Duodenal mucosa (tissue), 2 donors: ENCODE measurements around the gene SYNDIG1L.

Source experiments
- H3K27ac ChIP-seq: one replicate; pipeline ENCODE4 v1.7.0; 2013; ENCODE audit warnings: low read depth, low read length
- H3K27me3 ChIP-seq, 2 donors: one replicate each; pipeline ENCODE4 v1.7.0; 2013; ENCODE audit warnings: low read length in 2 of 2, control low read depth in 1 of 2; ENCODE audit not compliant: insufficient read depth in 2 of 2, control insufficient read depth in 1 of 2
- H3K36me3 ChIP-seq, 2 donors: one replicate each; pipeline ENCODE4 v1.7.0; 2013; ENCODE audit warnings: low read length in 2 of 2, control low read depth in 1 of 2; ENCODE audit not compliant: insufficient read depth in 2 of 2, control insufficient read depth in 1 of 2
- H3K4me1 ChIP-seq, 2 donors: one replicate each; pipeline ENCODE4 v1.7.0; 2013; ENCODE audit warnings: low read length in 2 of 2, control low read depth in 1 of 2; ENCODE audit not compliant: insufficient read depth in 2 of 2, control insufficient read depth in 1 of 2
- H3K4me3 ChIP-seq, 2 donors: one replicate each; pipeline ENCODE4 v1.7.0; 2013; ENCODE audit warnings: low read length in 2 of 2, low read depth in 1 of 2
- H3K9ac ChIP-seq, 2 donors: one replicate each; pipeline ENCODE4 v1.7.0; 2013; ENCODE audit warnings: low read length in 2 of 2, low read depth in 1 of 2
- H3K9me3 ChIP-seq, 2 donors: one replicate each; pipeline ENCODE4 v1.7.0; 2013; ENCODE audit warnings: low read length in 2 of 2, control low read depth in 1 of 2; ENCODE audit not compliant: control insufficient read depth in 1 of 2

SYNDIG1L gene

DNA sequence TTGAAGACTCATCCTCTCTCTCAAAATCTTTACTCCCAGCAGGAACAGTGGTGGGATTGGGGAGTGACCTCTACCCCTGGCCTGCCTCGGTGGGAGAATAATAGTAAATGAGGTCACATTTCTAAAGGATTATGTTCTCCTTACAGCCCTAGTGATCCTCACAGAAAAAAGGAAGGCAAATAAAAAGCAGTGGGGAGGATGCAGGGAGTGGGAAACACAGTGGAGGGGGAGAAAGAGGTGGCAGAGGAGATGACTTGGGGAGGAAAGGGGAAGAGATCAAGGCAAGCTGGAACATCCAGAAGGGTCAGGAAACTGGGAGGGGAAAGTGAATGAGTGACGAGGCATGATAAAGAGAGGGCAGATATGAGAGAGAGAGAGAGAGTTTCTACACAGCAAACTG, 8.3 kb upstream of the SYNDIG1L start:
- no peaks in the 10 kb centered on the region for H3K36me3 ChIP-seq
- no peak overlapping the region for H3K4me3 ChIP-seq
- no peak overlapping the region for H3K9ac ChIP-seq
- H3K27ac ChIP-seq: no peak overlapping the region
- no peaks in the 10 kb centered on the region for H3K9me3 ChIP-seq
- no peaks in the 10 kb centered on the region for H3K4me1 ChIP-seq
- peaks cover 0 to 6% of the 10 kb centered on the region in 2 donors for H3K27me3 ChIP-seq

DNA sequence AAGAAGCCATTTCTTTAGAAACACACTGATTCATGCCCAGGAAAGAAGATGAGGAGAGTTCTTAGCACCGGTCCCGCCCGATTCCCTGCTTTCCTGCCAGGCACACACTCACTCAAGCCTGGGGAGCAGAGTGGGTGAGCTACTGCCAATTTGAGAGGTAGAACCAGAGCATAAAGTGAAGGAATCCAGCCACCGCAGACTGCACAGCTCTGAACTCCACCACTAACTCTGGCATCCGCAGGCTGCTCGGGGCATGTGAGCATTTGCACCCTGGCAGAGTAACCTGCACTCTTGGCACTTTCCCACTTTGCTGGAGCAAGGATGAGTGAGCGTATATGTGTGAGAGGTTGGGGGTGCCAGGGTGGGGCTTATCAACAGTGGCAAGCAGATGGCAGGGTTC, 4.0 kb upstream of the SYNDIG1L start:
- H3K27ac ChIP-seq: no peak overlapping the region
- no peaks in the 10 kb centered on the region for H3K4me1 ChIP-seq
- H3K9me3 ChIP-seq: no peaks in the 10 kb centered on the region
- H3K4me3 ChIP-seq: no peak overlapping the region
- H3K9ac ChIP-seq: no peak overlapping the region
- H3K27me3 ChIP-seq: peaks cover 13 to 18% of the 10 kb centered on the region in 2 donors
- no peaks in the 10 kb centered on the region for H3K36me3 ChIP-seq

DNA sequence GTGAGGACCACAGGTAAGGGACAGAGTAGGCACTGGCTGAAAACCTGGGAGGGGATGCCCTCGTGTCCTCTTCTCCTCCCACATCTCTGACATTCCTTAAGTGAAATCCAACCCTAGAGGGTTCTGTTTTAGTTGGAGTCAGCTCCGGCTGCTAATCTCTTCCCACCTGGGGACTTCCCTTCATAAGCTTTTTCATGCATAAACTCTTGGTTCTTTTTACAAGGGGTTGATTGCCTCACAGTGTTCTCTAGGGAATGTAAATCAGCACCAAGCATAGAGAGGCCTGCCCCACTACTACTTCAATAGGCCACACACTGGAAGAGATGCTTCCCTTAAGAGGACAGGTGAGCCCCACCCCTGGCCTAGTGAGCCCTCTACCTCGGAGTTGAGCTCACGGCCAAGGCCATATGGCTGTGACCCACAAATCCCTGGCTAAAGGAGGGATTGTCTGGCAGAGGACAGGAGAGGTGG, 3.2 kb upstream of the SYNDIG1L start:
- no peaks in the 10 kb centered on the region for H3K9me3 ChIP-seq
- H3K4me1 ChIP-seq: no peaks in the 10 kb centered on the region
- no peak overlapping the region for H3K27ac ChIP-seq
- H3K4me3 ChIP-seq: no peak overlapping the region
- no peak overlapping the region for H3K9ac ChIP-seq
- peaks cover 18 to 22% of the 10 kb centered on the region in 2 donors for H3K27me3 ChIP-seq
- H3K36me3 ChIP-seq: no peaks in the 10 kb centered on the region

- Histone ChIP-seq H3K27me3 (peaks cover 18 to 22% of the 10 kb centered on the region in 2 donors), H3K4me1 (no peaks in the 10 kb centered on the region), H3K27ac (no peak overlapping the region), H3K36me3 (no peaks in the 10 kb centered on the region), H3K9ac (no peak overlapping the region), H3K4me3 (no peak overlapping the region), H3K9me3 (no peaks in the 10 kb centered on the region)
These were observed 1.6 kb upstream of the SYNDIG1L start for GRCh38 chr14:74427651-74428050.

DNA sequence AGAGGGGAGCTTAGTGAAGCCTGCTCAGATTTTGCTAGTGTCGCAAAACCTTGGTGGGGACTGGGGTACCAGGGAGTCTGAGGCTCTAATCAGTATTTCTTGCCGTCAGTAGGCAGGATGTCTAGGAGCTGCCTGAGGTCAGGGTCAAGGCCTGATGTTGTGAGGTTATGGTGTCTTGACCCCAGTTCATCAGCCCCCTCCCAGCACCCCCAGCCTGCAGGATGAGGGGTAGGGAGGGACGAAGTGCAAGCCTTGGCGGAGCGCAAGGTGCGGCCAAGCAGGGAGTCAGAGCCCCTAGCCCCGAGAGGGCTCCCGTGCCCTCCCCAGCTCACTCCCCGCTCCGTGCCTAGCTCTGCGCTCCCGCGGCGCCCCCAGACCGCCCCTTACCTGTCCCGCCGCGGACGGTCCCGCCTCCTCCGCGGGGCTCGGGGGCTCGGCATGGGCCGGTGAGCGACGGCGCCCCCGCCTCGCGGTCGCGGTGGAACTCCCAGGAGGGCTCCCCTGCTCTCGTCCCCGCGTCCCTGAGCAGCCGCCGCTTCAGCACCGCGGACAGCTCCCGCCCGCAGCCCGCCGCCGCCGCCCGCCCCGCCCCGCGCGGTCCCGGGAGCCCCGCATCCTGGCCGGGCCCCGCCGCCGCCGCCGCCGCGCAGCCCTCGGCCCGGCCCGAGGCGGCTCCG, 347 bp downstream of the SYNDIG1L start:
- no peaks in the 10 kb centered on the region for H3K36me3 ChIP-seq
- H3K27ac ChIP-seq: no peak overlapping the region
- H3K27me3 ChIP-seq: peaks cover 19 to 31% of the 10 kb centered on the region in 2 donors
- H3K9me3 ChIP-seq: no peaks in the 10 kb centered on the region
- no peak overlapping the region for H3K4me3 ChIP-seq
- H3K4me1 ChIP-seq: no peaks in the 10 kb centered on the region
- no peak overlapping the region for H3K9ac ChIP-seq

- Histone ChIP-seq H3K27me3 (peaks cover 20 to 33% of the 10 kb centered on the region in 2 donors), H3K9me3 (no peaks in the 10 kb centered on the region), H3K27ac (no peak overlapping the region), H3K4me3 (no peak overlapping the region), H3K4me1 (no peaks in the 10 kb centered on the region), H3K36me3 (no peaks in the 10 kb centered on the region), H3K9ac (no peak overlapping the region)
These were observed 1.4 kb downstream of the SYNDIG1L start for GRCh38 chr14:74424606-74425005.

DNA sequence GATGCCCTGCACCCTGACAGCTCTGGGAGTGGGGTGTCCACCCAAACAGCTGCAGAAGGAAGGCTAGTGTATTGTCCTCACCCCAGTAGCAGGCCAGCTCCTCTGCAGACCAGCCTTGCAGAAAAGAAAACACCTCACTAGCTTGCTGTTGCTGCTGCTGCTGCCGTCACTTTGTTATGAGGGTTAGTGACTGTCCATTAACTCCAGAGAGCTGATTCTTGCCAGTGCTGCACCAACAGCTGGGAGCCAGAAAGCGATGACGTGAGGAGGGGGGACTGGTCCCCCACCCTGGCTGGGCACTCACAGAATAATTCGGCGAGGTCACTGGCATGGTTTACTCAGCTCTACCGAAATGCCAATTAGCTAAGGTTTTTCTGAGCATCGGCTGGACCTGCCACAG, 2.8 kb downstream of the SYNDIG1L start:
- Histone ChIP-seq H3K36me3 (no peaks in the 10 kb centered on the region), H3K4me3 (no peak overlapping the region), H3K27me3 (peaks cover 30 to 36% of the 10 kb centered on the region in 2 donors)

GRCh38 chr14:74421981-74422380, 4.0 kb downstream of the SYNDIG1L start:
- Histone ChIP-seq H3K9ac (no peak overlapping the region), H3K27ac (no peak overlapping the region), H3K4me3 (no peak overlapping the region), H3K27me3 (peaks cover 35 to 36% of the 10 kb centered on the region in 2 donors), H3K9me3 (no peaks in the 10 kb centered on the region), H3K4me1 (no peaks in the 10 kb centered on the region), H3K36me3 (no peaks in the 10 kb centered on the region)

More for the DNA sequence above, 2.8 kb downstream of the SYNDIG1L start:
- Histone ChIP-seq H3K27ac (no peak overlapping the region), H3K9me3 (no peaks in the 10 kb centered on the region), H3K9ac (no peak overlapping the region), H3K4me1 (no peaks in the 10 kb centered on the region)

DNA sequence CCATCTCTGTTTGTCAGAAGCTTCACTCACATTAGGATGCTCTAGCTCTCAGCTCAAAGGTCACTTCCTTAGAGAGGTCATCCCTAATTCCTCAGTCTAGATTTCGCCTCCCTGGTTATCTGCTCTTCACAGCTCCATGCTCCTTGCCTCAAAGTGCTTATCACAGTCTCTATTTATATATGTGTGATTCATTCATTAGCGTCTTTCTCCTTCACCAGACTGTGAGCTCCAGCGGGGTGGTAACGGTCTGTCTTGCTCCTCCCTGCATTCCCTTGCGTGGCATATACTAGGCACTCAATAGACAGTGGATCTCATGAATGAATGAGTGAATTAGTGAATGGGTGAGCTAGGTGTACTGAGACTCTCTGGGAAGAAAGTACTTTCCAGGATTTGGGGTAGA, 6.9 kb downstream of the SYNDIG1L start:
- H3K4me3 ChIP-seq: no peak overlapping the region
- H3K36me3 ChIP-seq: no peaks in the 10 kb centered on the region
- H3K9ac ChIP-seq: no peak overlapping the region
- H3K27ac ChIP-seq: no peak overlapping the region
- H3K9me3 ChIP-seq: no peaks in the 10 kb centered on the region
- peaks cover 23 to 27% of the 10 kb centered on the region in 2 donors for H3K27me3 ChIP-seq
- H3K4me1 ChIP-seq: no peaks in the 10 kb centered on the region

DNA sequence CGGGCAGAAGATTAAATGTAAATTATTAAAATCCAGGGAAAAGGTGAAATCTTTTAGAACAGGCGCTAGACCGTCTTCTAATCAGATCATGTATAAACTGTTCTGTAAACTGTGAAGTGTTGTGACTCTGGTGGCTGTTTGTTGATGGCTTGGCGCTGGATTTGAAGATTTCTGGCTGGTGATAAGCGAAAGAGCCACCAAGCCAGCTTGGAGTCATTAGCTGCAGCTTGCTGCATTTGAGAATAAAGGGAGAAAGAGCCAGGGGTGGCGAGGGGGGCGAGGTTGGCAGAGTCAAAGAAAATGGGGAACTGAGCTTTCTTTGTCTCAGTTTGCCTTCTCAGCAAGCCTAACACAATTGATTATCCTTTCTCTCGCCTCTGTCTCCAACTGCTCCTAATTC, 8.0 kb downstream of the SYNDIG1L start:
- Histone ChIP-seq H3K27ac (no peak overlapping the region), H3K4me3 (no peak overlapping the region), H3K9ac (no peak overlapping the region), H3K9me3 (no peaks in the 10 kb centered on the region), H3K36me3 (no peaks in the 10 kb centered on the region), H3K27me3 (peaks cover 23 to 29% of the 10 kb centered on the region in 2 donors), H3K4me1 (no peaks in the 10 kb centered on the region)
